Measurements from ENCODE around the gene LZTR1.

LZTR1 gene

GRCh38 chr22:20959578-20960461, 22.3 kb upstream of the LZTR1 start:
- no peak overlapping the region for H3K4me3 ChIP-seq (ENCODE audit: low read depth, low read length)
- H2AFZ ChIP-seq: no peak overlapping the region
- H3K4me1 ChIP-seq: no peaks in the 10 kb centered on the region
- no peak overlapping the region for H3K9ac ChIP-seq
- H3K27me3 ChIP-seq (ENCODE audit: control insufficient read depth, insufficient read depth, low read length): no peaks in the 10 kb centered on the region
- no peak for TF ChIP-seq CTCF (IDR thresholded peaks at IDR 0.05)
- no peaks in the 10 kb centered on the region for H3K9me3 ChIP-seq (ENCODE audit: control insufficient read depth, low read length)
- H3K36me3 ChIP-seq (ENCODE audit: control insufficient read depth, insufficient read depth, low read length): no peaks in the 10 kb centered on the region
- no peak overlapping the region for H3K4me2 ChIP-seq (ENCODE audit: low read length)
- H3K79me2 ChIP-seq: no peaks in the 10 kb centered on the region
- H3K27ac ChIP-seq: no peak overlapping the region

- Histone ChIP-seq H3K4me1 (no peaks in the 10 kb centered on the region), H3K27me3 (ENCODE audit: control insufficient read depth, insufficient read depth, low read length) (no peaks in the 10 kb centered on the region), H2AFZ (no peak overlapping the region), H3K79me2 (no peaks in the 10 kb centered on the region), H3K27ac (no peak overlapping the region), H3K9ac (no peak overlapping the region), H3K9me3 (ENCODE audit: control insufficient read depth, low read length) (no peaks in the 10 kb centered on the region), H3K4me2 (ENCODE audit: low read length) (no peak overlapping the region), H3K4me3 (ENCODE audit: low read depth, low read length) (no peak overlapping the region), H3K36me3 (ENCODE audit: control insufficient read depth, insufficient read depth, low read length) (no peaks in the 10 kb centered on the region)
- TF ChIP-seq CTCF (IDR thresholded peaks at IDR 0.05): no peak
These were observed 21.5 kb upstream of the LZTR1 start for GRCh38 chr22:20960609-20961008.

GRCh38 chr22:20962491-20962945, 19.6 kb upstream of the LZTR1 start:
- Histone ChIP-seq H3K9me3 (ENCODE audit: control insufficient read depth, low read length) (no peaks in the 10 kb centered on the region), H3K27me3 (ENCODE audit: control insufficient read depth, insufficient read depth, low read length) (no peaks in the 10 kb centered on the region), H3K9ac (no peak overlapping the region), H2AFZ (no peak overlapping the region), H3K4me2 (ENCODE audit: low read length) (no peak overlapping the region), H3K79me2 (no peaks in the 10 kb centered on the region), H3K4me3 (ENCODE audit: low read depth, low read length) (no peak overlapping the region), H3K27ac (no peak overlapping the region), H3K36me3 (ENCODE audit: control insufficient read depth, insufficient read depth, low read length) (no peaks in the 10 kb centered on the region), H3K4me1 (no peaks in the 10 kb centered on the region)
- TF ChIP-seq CTCF (IDR thresholded peaks at IDR 0.05): no peak

GRCh38 chr22:20963201-20964052, 18.7 kb upstream of the LZTR1 start:
- Histone ChIP-seq H3K4me3 (ENCODE audit: low read depth, low read length) (no peak overlapping the region), H3K27ac (no peak overlapping the region)
- TF ChIP-seq CTCF (IDR thresholded peaks at IDR 0.05): no peak

More at GRCh38 chr22:20963201-20964052, 18.7 kb upstream of the LZTR1 start:
- Histone ChIP-seq H3K9me3 (ENCODE audit: control insufficient read depth, low read length) (no peaks in the 10 kb centered on the region), H3K9ac (no peak overlapping the region), H3K36me3 (ENCODE audit: control insufficient read depth, insufficient read depth, low read length) (no peaks in the 10 kb centered on the region), H3K79me2 (no peaks in the 10 kb centered on the region), H3K4me2 (ENCODE audit: low read length) (no peak overlapping the region), H2AFZ (no peak overlapping the region), H3K4me1 (no peaks in the 10 kb centered on the region), H3K27me3 (ENCODE audit: control insufficient read depth, insufficient read depth, low read length) (no peaks in the 10 kb centered on the region)
